HG02588 (cell line): ENCODE data around the gene HM13.
"Not testable (repeated sequence)": the region's sequence is repeated elsewhere in the genome, so short reads cannot be mapped to it uniquely, and the experiment has no call there.

Experiments used
- ATAC-seq: cut with Tn5 transposase; IDR thresholded peaks from one replicate; pipeline ENCODE4 v1.9.1; 2021; ENCODE audit warnings: mild to moderate bottlenecking, moderate library complexity; ENCODE audit not compliant: unreplicated experiment

HM13 gene

GRCh38 chr20:31566319-31566657 lies 52.0 kb downstream of the HM13 start:
- no peak for ATAC-seq

DNA sequence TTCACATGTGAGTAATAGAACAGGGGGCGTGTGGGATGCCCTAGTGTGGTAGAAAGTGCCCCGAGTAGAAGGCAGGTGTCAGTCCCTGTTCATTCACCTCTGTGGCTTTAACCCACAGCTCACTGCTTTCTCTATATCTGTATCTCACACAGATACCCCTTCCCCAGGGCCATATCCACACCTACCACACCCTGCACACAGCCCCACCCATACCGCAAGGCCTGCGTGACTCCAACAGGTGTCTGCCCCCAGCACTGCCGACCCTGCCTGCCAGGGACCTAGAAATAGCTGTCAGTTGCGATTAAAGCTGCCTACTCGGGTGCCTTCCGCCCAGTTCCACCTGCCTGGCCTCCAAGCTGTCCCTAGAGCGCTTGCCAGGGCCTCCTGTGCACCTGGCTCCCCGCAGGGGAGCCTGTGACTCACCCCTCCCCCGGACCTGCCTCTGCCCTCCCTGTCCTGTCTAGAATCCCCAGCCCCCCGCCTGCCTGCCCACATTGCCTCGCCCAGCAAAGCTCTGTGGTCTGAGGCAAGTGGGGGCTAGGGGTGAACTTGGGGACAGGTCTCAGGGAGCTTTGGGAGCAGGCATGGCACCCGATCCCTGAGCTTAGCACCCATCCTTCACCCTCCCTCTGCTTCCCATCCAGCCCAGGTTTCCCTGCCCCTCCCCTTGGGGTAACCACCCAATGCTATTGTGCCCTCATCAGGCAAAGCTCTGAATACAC lies 52.6 kb downstream of the HM13 start:
- ATAC-seq = no peak

- ATAC-seq = no peak
Observed at GRCh38 chr20:31567380-31567720, 53.1 kb downstream of the HM13 start.

- ATAC-seq = no peak
Observed at GRCh38 chr20:31568041-31568731, 53.9 kb downstream of the HM13 start.

DNA sequence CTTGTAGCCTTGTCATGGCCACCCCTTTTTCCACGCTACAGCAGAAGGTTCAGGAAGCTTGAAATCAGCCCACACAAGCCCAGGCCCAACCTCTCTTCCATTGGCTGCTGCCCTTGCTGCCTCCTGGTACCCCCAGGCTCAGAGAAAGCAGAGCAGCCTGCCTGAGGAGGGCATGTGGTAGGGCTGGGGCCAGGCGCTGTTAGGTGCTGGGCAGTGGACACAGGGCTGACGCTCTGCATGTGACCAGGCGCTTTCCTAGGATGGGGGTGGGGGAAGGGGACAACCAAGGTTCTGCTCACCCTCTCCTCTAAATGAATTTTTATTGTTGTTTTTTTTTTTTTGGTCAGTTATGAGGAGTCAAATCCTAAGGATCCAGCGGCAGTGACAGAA lies 54.5 kb downstream of the HM13 start:
- no peak for ATAC-seq

DNA sequence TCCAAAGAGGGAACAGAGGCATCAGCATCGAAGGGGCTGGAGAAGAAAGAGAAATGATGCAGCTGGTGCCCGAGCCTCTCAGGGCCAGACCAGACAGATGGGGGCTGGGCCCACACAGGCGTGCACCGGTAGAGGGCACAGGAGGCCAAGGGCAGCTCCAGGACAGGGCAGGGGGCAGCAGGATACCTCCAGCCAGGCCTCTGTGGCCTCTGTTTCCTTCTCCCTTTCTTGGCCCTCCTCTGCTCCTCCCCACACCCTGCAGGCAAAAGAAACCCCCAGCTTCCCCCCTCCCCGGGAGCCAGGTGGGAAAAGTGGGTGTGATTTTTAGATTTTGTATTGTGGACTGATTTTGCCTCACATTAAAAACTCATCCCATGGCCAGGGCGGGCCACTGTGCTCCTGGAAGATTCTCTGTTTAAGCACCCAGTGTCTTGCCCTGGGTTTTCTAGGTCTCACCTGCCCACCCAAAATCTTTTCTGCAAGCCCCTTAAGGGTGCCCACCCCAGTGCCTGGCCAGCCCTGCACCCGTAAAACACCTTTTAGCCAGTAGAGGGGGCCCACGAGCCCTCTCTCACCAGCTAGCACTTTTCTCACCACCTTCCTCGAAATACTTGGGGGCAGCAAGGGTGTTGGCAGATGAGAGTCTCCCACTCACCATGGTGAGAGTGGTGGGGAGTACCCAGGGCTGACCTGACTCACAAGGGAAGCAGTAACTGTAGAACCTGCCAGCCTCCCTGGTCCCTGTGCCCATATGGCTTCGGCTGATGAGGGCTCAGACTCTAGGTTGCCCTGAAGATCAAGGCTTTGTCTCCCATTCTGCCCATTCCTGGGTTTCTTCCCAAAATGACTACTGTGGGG lies 55.1 kb downstream of the HM13 start:
- no peak for ATAC-seq

DNA sequence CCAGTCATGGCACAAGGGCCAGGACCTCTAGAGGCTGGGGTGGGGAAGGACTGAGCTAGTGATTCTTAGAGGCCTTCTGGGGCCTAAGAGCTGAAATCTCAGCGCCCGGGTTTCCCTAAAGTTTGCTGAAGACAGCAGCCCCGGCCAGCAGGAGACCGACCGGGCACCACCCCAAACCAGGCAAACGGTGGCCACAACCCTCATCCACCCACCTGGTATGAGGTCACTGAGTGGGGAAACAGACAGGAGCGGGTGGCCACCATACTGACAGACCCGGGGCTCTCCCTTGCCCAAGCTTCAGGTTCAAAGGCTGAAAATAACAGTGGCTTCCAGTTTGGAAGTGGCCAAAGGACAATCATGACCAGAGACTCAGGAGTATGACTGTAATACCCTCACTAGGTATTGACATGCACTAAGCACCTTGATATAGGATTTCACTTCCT lies 55.8 kb downstream of the HM13 start:
- ATAC-seq = no peak

DNA sequence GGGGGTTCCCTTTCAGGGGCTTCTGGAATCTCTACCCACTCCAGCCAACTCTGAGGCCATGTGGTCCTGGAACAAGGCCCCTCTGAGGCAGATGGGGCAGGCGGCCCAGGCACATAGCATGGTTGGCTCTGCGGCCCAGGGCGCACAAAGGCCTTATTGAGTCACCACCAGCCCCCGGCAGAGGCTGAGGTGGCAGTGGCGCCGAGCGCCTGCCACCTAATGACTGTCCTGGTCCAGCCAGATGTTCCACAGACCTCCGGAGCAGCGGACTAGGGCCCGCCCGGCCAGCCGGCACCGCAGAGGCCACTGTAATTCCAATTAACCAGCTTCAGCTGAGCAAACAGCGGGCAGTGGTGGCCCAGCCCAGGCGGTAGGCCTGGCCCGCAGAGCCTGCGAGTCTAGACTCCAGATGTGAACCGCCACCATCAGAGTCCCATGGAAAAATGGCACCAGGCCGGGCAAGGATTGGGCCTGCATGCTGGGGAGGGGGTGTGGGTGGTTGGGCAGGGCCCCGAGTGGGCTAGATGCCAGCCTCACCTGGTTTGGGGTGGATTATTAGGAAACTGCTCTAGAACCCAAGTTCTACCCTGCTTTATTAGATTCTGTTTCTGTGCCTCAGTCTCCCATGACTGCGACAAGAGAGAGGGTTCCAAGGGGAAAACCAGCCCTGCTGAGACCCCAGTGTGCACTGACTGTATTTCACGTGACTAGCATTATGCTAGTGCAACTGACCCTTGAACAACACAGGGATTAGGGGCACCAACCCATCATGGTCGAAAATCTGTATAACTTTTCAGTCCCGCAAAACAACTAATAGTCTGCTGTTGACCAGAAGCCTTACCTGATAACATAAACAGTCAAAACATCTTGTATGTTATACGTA lies 56.7 kb downstream of the HM13 start:
- ATAC-seq = no peak

GRCh38 chr20:31572042-31572700 lies 57.9 kb downstream of the HM13 start:
- no peak for ATAC-seq

DNA sequence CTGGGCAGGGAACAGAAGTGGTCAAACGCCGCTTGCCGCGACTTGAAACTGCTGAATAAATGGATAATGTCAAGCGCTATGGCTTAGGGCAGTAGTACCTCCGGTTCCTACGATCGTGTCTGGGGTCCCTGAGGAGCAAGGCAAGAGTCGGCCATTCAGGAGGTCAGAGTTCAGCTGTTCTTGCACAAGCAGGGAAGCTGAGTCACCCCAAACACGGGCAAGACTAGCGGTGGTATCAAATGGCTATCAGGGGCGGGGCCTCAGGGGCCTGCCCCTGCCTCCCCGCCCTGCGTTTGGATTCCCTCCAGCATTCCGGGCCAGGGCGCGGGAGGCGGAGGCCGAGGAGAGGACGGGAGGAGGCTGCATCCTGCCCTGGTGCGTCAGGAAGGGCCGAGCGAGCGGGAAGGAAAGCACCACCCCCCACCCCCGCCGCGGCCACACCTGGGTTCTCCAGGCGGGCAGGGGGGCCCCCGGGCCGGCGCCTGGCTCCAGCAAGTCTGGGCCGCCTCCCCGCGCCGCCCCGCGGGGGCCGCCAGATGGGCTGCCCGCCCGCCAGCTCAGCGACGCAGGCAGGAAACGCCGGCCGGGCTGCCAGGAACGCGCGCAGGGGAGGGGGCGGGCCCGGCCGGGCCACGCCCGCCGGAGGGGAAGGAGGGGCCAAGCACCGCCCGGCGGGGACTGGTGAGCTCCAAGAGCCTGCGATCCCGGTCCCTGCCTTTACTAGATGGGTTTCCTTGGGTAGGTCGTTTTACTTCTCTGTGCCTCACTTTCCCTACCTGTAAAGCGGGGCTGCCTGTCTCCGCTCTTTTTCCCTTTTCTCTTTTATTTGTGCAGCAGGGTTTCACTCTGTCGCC lies 58.7 kb downstream of the HM13 start:
- peak; percentile 90 for ATAC-seq

GRCh38 chr20:31573555-31574321 lies 59.5 kb downstream of the HM13 start:
- ATAC-seq = peak; percentile 2

DNA sequence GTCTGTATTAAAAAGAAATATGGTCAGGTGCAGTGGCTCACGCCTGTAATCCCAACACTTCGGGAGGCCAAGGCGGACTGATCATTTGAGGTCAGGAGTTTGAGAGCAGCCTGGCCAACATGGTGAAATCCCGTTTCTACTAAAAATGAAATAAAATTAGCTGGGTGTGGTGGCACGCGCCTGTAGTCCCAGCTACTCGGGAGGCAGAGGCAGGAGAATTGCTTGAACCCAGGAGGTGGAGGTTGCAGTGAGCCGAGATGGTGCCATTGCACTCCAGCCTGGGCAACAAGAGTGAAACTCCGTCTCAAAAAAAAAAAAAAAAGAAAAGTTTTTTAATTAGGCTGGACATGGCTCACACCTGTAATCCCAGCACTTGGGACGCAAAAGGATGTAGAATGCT lies 60.7 kb downstream of the HM13 start:
- not testable (repeated sequence) for ATAC-seq

GRCh38 chr20:31576751-31577150 lies 62.5 kb downstream of the HM13 start:
- no peak for ATAC-seq

DNA sequence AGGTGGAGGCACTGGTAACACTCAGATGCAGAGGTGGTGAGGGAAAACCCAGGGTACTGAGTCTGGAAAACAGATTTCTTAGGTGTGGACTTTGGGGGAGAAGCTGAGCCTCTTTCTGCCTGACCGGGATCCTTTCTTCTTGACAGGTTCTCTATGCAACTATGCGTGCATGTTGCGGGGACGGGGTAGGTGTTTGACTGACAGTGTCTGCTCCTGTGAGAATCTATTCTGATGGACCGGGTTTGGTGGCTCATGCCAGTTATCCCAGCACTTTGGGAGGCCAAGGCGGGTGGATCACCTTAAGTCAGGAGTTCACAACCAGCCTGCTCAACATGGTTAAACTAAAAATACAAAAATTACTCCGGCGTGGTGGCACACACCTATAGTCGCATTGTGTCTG lies 63.0 kb downstream of the HM13 start:
- ATAC-seq = no peak

DNA sequence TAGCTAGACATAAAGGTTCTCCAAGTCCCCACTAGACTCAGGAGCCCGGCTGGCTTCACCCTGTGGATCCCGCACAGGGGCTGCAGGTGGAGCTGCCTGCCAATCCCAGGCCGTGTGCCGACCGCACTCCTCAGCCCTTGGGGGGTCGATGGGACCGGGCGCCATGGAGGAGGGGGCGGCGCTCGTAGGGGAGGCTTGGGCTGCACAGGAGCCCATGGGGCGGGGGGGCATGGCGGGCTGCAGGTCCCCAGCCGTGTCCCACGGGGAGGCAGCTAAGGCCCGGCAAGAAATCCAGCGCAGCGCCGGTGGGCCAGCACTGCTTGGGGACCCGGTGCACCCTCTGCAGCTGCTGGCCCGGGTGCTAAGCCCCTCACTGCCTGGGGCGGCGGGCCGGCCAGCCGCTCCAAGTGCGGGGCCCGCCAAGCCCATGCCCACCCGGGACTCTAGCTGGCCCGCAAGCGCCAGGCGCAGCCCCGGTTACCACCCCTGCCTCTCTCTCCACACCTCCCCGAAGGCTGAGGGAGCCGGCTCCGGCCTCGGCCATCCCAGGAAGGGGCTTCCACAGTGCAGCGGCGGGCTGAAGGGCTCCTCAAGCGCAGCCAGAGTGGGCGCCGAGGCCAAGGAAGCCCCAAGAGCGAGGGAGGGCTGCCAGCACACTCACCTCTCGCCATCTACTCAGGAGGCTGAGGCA lies 64.4 kb downstream of the HM13 start:
- ATAC-seq = no peak

DNA sequence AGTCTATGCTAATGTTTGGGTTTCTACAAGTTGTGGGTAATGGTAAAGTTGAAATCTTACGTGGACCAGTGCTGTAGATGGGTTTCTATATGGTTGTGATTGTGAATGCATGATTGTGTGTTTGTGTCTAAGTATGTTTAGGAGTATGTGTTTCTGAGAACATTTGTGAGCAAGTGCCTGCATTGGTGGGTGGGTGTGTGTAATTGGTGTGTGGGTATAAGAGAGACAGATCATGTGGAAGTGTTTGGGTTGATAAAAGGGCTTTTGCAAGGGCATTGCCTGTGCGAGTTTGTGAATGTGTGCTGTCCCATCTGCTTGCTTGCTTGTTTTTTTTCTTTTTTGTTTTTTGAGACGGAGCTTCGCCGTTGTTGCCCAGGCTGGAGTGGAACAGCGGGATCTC lies 65.0 kb downstream of the HM13 start:
- no peak for ATAC-seq

- ATAC-seq = not testable (repeated sequence)
Observed at GRCh38 chr20:31579941-31580651, 65.9 kb downstream of the HM13 start.
